ENCODE results near the gene MYL2. TPM values are rescaled to one million over a fixed set of nuclear protein-coding genes. Genes with fewer than 3 reads are reported as not detected.
"Not testable (repeated sequence)": the region's sequence is repeated elsewhere in the genome, so short reads cannot be mapped to it uniquely, and the experiment has no call there.

Gene MYL2, protein sequence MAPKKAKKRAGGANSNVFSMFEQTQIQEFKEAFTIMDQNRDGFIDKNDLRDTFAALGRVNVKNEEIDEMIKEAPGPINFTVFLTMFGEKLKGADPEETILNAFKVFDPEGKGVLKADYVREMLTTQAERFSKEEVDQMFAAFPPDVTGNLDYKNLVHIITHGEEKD
- not detected in 2 replicates for total RNA-seq

DNA sequence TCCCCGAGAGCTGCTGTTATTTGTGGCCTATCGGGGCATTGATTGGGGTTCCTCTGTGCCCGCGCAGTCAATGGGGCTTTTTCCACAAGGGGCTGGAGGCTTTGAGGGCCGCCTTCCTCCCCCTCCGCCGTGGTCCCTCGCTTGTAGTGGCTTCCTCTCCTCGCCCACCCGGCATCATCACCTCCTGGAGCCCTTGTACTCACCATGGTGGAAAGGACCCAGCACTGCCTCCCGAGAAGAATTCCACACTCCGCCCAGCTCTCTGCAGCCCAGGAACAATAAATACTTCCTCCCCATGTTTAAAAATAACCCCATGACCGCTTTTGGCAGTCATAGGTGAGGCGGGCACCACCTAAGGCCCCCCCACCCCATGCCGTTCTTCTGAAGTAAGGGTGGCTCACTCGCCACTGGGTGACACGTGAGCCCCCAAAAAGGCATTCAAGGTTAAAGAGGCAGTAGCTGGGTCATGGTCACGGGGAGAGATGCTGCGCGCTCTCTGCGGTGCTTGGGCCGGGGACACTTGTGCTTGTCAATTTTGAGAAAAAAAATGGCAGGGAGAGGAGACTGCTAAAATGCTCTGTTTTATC, at the start of gene MYL2:
TSS of gene MYL2 (minus strand) at position 256 of the 587 bp plus-strand sequence. CDS start at position 206, 50 bp downstream.
- no peak within 1 kb of the TSS for H3K4me3 ChIP-seq (ENCODE audit: low read depth, low read length)
- TF ChIP-seq, protein P1, sequence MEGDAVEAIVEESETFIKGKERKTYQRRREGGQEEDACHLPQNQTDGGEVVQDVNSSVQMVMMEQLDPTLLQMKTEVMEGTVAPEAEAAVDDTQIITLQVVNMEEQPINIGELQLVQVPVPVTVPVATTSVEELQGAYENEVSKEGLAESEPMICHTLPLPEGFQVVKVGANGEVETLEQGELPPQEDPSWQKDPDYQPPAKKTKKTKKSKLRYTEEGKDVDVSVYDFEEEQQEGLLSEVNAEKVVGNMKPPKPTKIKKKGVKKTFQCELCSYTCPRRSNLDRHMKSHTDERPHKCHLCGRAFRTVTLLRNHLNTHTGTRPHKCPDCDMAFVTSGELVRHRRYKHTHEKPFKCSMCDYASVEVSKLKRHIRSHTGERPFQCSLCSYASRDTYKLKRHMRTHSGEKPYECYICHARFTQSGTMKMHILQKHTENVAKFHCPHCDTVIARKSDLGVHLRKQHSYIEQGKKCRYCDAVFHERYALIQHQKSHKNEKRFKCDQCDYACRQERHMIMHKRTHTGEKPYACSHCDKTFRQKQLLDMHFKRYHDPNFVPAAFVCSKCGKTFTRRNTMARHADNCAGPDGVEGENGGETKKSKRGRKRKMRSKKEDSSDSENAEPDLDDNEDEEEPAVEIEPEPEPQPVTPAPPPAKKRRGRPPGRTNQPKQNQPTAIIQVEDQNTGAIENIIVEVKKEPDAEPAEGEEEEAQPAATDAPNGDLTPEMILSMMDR (IDR thresholded peaks at IDR 0.05; ENCODE audit: insufficient read depth, low read depth, low read length): no peak
- DNase-seq (ENCODE audit: low read depth): no peak

DNA sequence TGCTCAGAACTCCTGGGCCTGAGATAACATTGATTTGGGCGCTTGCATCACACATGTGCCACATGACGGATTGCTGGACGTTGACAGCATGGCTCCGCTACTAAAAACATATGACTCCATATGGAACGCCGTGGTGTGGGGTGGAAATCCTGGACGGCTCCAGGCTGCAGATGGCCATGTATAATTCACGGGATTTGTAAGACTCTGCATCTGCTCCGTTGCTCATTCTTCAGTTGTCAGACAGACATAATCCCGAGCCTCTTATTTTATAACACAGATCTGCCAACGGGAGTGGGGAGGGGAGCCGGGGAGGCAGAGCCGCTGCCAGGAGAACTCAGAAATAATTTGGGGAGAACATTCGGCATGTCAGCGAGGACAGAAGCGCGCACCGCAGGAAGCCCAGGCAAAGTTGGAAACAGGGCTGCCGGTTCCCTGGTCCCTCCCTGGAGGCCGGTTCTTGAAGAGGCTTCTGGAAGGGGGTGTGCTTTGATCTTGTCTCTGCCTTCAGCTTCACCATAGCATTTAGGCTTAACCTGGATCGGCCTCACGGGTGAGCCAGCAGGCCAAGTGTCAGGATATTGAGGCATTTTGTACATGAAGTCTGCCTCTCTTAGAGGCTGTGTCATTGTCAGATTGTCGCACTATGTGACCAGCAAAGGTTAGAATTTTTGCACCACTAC, 45.8 kb upstream of the MYL2 start:
- H3K4me3 ChIP-seq (ENCODE audit: low read depth, low read length): no peak overlapping the region
- TF ChIP-seq, protein P1 (IDR thresholded peaks at IDR 0.05; ENCODE audit: insufficient read depth, low read depth, low read length): no peak
- DNase-seq (ENCODE audit: low read depth): no peak

DNA sequence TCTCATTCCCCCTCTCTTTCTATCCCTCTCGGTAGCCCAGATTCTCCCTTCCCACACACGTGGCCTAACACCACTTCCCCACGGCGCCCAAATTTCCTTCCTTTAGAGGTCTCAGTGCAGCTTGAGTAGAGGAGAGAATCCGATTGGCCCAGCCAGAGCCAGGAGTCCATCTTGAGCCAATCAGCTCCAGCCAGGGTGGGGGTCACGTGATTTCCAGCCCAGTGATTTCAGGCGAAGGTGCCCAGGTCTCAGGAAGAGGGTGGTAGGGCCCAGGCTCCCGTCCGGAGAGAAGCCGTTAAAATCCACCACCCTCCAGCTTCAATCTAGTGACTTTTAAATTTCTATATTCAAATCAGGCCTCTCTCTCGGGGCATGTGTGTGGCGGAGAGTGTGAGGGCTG, 45.2 kb upstream of the MYL2 start:
- no peak overlapping the region for H3K4me3 ChIP-seq (ENCODE audit: low read depth, low read length)
- TF ChIP-seq, protein P1 (IDR thresholded peaks at IDR 0.05; ENCODE audit: insufficient read depth, low read depth, low read length): no peak
- DNase-seq (ENCODE audit: low read depth): no peak

DNA sequence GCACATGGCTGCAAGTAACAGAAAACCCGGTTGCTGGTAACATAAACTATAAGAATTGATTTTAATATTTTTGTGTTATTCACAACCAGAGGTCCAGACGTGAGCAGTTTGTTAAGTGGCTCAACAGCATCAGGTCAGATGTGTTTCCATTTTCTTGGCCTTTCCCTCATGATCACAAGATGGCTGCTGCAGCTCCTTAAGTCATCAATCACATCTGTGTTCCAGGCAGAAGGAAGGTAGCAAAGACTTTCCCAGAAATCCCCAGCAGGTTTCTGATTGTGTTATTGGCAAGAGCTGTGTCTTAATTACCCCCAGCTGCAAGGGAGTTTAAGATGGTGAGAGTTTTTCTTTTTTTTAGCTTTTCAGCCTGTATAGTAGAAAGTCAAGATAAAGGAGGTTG, 40.4 kb upstream of the MYL2 start:
- TF ChIP-seq, protein P1 (IDR thresholded peaks at IDR 0.05; ENCODE audit: insufficient read depth, low read depth, low read length): no peak
- H3K4me3 ChIP-seq (ENCODE audit: low read depth, low read length): no peak overlapping the region
- no peak for DNase-seq (ENCODE audit: low read depth)

DNA sequence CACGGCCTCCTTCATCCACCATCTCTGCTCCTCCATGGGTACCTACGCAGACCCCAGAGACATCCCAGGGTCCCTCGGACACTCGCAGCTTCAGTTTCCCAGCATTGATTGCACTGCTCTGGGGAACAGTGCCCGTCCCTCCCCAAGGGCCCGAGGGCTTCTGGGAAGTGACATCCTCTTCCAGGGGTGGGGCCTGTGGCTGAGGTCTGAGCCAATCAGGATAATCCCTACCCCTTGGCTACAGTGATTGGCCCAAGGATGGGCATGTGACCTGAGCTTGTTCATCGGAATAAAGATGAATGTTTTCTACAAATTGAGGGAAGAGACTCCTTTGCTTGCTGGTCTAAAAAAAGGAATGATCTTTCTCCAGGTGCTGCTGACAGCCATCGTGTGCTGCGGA, 37.3 kb upstream of the MYL2 start:
- TF ChIP-seq, protein P1 (IDR thresholded peaks at IDR 0.05; ENCODE audit: insufficient read depth, low read depth, low read length): no peak
- no peak overlapping the region for H3K4me3 ChIP-seq (ENCODE audit: low read depth, low read length)
- no peak for DNase-seq (ENCODE audit: low read depth)

DNA sequence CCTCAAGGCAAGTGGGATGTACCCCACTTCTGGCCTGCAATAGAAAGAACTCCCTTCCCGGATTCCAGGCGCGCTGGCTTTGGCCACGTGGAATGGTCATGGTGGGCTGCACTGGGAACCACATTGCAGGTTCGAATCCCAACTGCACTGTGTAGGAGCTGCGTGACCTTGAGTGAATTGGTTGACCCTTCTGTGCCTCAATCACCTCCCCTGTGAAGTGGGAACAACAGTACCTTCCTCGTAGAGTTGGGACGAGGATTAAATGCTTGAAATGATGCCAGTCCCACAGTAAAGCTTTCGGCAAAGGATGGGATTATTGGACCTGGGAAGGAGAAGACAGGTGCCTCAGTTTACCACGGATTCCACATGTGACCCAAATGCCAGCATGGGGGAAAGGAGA, 36.8 kb upstream of the MYL2 start:
- no peak for DNase-seq (ENCODE audit: low read depth)
- TF ChIP-seq, protein P1 (IDR thresholded peaks at IDR 0.05; ENCODE audit: insufficient read depth, low read depth, low read length): no peak
- no peak overlapping the region for H3K4me3 ChIP-seq (ENCODE audit: low read depth, low read length)

DNA sequence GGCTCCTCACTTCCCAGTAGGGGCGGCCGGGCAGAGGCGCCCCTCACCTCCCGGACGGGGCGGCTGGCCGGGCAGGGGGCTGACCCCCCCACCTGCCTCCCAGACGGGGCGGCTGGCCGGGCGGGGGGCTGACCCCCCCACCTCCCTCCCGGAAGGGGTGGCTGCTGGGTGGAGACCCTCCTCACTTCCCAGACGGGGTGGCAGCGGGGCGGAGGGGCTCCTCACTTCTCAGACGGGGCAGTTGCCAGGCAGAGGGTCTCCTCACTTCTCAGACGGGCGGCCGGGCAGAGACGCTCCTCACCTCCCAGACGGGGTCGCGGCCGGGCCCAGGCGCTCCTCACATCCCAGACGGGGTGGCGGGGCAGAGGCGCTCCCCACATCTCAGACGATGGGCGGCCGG, 30.5 kb upstream of the MYL2 start:
- not testable (repeated sequence) for DNase-seq (ENCODE audit: low read depth); H3K4me3 ChIP-seq (ENCODE audit: low read depth, low read length)

DNA sequence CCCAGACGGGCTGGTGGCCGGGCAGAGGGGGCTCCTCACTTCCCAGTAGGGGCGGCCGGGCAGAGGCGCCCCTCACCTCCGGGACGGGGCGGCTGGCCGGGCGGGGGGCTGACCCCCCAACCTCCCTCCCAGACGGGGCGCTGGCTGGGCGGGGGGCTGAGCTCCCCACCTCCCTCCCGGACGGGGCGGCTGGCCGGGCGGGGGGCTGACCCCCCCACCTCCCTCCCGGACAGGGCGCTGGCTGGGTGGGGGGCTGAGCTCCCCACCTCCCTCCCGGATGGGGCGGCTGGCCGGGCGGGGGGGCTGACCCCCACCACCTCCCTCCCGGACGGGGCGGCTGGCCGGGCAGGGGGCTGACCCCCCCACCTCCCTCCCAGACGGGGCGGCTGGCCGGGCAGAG, 30.1 kb upstream of the MYL2 start:
- H3K4me3 ChIP-seq (ENCODE audit: low read depth, low read length); DNase-seq (ENCODE audit: low read depth): not testable (repeated sequence)
